SKM-1 (cell line): ENCODE data around the gene SLC39A5.
A peak's percentile ranks its signal among the peaks of the same experiment; 100 is the strongest.
"Not testable (repeated sequence)": the region's sequence is repeated elsewhere in the genome, so short reads cannot be mapped to it uniquely, and the experiment has no call there.

Experiments
- DNase-seq: peaks from one replicate; lab custom pipeline; 2025; ENCODE audit not compliant: unreplicated experiment; lab: John Stamatoyannopoulos, UW

SLC39A5 gene, protein sequence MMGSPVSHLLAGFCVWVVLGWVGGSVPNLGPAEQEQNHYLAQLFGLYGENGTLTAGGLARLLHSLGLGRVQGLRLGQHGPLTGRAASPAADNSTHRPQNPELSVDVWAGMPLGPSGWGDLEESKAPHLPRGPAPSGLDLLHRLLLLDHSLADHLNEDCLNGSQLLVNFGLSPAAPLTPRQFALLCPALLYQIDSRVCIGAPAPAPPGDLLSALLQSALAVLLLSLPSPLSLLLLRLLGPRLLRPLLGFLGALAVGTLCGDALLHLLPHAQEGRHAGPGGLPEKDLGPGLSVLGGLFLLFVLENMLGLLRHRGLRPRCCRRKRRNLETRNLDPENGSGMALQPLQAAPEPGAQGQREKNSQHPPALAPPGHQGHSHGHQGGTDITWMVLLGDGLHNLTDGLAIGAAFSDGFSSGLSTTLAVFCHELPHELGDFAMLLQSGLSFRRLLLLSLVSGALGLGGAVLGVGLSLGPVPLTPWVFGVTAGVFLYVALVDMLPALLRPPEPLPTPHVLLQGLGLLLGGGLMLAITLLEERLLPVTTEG

DNA sequence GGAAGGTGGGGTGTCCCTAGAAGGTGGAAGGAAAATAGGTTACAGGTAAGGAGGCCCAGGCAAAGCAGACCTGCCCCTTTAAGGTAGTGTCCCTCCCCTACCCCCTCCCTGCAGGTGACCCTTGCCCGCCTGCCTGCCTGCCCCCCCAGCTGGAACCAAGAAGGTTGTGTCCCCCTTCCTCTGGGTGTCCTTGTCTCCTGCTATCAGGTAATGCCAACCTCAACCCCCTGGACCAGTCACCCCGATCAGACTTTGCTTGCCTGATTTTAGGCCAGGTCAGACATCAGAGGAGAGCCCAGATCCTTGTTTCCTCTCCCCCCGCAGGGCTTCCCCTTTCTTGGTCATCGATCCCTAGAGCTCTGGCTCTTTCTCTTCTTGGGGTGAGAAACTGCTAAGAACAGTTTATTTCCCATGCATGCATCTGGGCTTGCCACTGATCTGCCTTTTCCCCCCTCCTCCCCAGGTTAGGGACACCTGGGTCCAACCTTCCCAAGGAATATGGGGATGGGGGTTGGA, at the start of gene SLC39A5:
Gene SLC39A5 (plus strand): TSS at position 136 of the 516 bp plus-strand sequence. CDS start 1,224 bp downstream, outside the sequence.
- no peak for DNase-seq

DNA sequence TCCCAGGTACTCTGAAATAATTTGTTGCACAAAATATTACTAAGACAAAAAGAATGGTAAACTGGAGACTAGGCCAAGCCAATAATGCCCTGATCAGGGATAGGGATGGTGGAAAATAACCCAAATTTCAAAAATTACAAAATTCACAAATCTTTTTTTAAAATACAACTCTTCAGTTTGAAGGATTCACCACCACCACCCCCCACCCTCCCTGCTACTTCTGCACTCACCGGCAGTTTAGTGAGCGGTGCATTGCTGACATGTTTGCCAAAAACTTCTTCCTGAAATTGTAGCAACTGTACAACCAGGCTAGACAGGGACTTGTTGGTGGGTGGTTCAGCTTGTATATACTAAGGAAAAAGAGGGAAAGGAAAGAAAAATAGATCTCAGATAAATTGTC, 42.9 kb upstream of the SLC39A5 start:
- DNase-seq = no peak

DNA sequence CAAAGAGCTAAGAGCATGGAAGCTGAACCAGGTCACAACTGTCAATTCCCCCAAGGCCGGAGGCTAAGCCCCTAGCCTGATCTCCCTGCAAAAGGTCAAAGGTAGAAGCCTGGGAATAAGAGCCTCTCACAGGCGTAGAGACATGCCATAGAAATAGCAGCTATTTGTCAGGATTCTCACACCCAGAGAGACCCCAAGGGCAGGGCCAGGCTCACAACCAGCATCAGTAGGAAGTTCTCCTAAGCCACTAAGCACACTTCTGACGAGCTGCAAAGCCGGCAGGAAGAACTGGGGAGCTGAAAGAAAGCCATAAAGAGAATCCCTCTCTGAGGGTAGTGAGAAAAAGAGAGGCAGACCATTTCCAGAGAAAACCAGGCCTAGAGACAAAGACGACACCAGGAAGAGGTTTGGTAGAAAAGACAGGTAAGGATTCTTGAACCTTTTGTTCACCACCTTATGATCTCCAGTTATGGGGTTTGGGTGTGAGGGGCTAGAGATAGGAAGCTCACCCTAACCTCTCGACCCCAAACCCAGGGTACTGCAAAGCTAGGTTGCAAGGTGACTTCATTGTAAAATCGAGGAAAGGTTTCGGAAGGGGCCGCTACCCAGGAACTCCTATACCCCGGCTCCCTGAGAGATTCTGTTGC, 41.6 kb upstream of the SLC39A5 start:
- no peak for DNase-seq

DNA sequence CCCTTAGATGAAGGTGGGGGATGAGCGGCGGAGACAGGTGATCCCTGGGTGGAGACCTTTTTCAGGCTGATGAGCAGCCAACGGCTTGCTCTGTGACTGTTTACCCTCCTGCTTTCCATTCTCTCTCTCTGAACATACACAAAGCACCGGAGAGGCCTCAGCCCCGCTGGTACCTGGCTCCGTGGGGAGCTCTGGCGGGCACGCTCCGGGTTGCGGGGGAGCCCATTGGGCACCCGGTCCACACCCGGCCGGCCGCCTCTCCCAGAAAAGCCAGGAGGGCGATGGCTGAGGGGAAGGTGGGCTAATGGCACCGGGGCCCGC, 41.1 kb upstream of the SLC39A5 start:
- no peak for DNase-seq

DNA sequence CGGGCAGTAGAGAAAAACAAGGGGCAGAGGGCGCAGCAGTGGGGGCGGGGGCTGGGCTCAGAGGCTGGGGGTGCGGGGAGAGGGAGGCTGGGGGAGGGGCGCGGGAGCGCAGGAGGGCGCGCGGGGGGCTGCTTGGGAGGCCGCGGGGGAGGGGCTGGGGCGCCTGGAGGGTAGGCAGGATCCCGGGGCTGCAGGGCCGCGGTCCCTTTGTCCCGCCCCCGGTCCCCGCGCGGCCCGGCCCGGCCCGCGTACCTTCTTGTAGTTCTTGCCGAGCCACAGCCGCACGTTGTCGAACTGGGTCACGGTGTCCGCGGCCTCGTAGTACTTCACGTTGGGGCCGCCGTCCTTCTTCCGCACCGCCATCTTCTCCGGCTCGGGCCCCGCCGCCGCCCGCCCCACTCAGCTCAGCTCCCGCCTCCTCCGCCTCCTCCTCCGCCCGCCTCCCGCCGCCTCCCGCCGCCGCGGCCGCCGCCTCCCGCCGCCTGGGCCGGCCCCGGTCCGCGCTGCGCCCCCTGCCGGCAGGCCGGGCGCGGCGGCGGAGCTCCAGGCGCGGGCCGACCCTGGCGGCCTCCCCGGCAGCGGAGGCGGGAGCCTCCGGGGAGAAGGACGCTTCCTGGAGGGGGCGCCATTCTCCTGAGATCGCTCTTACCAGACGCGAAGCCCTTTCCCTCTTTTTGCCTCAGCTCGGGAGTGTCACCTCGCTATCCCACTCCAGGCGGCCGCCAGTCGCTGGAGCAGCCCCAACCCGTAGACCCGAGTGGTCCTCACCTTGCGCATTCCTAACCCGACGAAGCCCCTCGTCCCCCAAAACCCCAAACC, 40.5 kb upstream of the SLC39A5 start, which contains the start of gene SMARCC2:
Gene SMARCC2 (minus strand): TSS at position 385 of the 819 bp plus-strand sequence. CDS start 22 bp downstream, at position 363.
- DNase-seq = no peak

DNA sequence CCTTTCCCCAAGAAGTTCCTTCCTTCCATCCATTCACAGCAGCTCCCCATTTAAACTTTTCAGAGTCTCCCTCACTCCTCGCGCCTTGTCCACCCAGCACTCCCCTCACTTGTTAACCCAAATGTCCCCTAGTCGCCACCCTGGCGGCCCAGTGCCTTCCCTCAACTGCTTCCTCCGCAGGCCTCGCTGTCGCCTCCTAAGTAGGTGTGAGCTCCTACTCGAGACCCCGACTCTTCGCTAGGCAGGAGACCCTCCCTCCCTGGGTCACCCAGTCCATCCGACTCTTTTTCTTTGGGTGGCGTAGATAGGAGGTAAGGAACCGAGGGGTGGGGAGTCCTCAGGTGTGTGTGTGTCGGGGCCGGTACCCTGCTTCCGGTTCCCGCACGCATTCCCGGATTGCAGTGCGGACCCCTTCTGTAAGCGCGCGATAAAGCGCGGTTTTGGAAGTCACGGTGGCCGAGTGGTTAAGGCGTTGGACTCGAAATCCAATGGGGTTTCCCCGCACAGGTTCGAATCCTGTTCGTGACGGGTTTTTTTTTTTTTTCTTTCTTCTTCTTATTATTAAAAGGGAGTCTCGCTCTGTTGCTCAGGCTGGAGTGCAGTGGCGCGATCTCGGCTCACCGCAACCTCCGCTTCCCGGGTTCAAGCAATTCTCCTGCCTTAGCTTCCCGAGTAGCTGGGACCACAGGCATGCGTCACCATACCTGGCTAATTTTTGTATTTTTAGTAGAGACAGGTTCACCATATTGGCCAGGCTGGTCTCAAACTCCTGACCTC, 39.7 kb upstream of the SLC39A5 start:
- DNase-seq = peak; percentile 8

DNA sequence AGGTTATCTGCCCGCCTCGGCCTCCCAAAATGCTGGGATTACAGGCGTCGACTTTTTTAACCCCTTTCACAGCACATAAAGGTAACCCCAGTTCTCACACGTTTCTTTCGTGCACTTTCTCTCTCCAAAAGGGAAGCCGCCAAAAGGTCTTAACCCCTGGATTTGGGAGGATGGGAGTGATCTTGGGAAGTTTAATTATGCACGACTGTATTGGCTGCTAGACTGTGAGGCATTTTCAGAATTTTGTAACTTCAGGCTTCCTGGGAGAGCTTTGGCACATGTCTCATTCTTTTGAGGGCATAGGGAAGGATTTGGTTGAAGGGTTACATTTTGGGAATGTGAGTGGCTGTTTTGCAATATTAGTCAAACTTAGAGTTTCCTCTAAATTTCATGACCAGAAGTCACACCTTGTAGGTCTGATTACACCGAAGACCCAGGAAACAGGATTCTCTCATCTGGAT, 39.1 kb upstream of the SLC39A5 start:
- no peak for DNase-seq

DNA sequence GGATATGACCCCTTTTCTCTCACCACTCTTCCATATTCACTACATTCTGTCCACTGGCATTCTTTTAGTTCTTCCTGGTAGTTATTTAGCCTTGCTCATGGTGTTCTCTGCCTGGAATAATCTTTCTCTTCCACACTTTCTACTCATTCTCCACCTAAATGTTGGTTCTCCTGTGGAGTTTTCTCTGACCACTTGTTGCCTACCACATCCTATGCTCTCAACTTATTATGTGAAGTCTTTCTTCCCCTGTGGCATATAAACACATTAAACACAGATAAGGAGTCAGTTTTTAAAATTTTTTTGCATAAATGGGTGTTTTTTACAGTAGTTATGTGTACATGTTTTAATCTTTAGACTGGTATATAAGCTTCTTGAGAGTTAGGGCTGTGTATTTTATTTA, 37.3 kb upstream of the SLC39A5 start:
- DNase-seq = no peak

DNA sequence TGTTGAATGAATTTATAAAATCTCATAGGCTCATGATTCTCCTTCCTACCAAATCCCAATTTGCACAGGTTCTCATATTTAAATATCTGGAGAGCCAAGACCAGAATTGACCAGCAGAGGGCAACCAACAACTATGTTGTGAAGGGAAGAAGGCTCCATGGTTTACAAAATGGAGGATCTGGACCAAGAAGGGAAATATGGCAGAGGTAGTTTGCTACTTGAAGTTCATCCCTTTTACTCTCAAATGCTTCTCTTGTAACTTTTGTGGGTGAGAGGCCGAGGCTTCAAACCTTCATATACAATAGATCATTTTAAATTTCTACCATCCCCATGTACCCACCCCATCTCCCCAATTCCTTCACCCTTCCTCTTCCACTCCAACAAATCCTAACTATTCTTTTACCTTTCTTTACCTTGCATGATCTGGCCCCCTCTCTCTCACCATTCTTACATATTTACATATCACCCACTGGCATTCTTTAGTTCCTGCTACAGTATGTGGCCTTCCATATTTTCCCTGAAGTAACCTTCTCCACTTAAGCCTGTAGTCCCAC, 36.7 kb upstream of the SLC39A5 start:
- peak; percentile 21 for DNase-seq

DNA sequence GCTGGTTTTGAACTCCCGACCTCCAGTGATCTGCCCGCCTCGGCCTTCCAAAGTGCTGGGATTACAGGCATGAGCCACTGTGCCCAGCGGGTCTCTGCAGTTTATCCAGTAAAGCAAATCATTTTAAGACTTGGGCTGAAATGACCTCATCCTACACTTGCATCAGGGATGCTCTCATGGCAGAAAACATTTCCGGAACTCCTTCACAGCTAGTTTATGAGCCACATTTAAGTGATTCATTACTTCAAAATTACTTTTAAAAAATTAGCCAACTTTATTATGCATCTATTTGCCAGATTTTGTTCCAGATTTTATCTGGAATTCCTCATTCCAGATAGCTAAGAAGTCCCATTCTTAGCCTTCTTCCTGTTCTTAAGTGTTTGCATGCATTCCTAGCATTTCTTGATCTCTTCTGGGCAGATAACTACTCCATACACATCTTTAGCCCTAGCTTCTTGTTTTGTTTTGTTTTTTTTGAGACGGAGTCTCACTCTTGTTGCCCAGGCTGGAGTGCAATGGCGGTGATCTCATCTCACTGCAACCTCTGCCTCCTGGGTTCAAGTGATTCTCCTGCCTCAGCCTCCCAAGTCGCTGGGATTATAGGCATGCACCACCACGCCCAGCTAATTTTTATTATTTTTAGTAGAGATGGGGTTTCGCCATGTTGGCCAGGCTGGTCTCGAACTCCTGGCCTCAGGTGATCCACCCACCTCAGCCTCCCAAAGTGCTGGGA, 32.9 kb upstream of the SLC39A5 start:
- DNase-seq = not testable (repeated sequence)

DNA sequence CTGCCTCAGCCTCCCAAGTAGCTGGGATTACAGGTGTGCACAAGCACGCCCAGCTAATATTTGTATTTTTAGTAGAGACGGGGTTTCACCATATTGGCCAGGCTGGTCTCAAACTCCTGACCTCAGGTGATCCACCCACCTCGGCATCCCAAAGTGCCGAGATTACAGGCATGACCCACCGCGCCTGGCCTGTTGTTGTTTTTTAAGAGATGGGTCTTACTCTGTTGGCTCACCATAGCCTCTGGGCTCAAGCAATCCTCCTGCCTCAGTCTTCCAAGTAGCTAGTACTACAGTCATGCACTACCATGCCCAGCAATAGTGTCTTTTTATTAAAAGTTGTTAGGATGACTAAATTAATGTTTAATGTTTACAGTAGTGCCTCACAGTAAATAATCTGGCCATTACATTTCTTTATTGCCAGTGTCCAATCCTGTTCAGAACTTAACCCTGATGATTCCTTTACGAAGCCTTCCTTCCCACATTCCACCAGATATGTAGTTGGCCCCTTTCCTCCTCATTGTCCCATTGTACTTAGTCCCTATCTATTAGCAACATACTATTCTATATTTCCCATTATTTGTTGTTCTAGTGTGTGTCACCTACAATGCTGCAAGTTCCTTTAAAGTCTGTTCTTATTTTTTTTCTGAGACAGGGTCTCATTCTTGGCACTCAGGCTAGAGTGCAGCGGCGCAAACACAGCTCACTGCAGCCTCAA, 31.8 kb upstream of the SLC39A5 start:
- no peak for DNase-seq

DNA sequence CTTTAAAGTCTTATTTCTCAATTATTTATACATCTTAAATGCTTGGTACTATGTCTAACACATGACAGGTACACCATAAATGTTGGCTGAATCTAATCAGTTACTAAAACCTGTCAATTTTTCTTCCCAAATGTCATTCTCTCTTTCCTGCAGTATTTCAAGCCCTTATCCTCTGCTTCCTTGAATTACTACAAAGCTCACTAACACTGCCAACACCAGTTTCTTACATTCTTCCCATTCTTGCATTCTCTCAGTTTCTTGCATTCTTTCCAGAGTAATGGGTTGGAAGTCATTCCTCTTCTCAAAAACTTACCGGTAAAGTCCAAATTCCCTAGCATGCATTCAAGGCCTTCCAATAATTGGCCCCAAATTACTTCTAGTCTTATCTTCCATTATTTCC, 31.0 kb upstream of the SLC39A5 start:
- no peak for DNase-seq

DNA sequence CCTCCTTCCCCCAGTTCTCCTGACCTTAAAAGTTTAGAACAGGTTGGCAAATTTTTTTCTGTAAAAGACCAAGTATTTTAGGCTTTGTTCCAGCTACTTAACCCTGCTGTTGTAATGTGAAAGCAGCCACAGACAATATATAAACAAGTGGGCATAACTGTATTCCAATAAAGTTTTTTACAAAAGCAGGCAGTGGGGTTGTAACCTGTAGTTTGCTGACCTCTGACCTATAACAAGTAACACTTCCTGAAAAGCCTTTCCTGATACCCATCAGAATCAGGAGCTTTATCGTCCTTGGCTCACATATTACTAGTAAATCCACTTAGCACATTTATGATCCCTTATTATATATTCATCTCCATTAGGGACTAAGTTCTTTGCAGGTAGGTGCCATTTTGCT, 27.5 kb upstream of the SLC39A5 start:
- DNase-seq = no peak

DNA sequence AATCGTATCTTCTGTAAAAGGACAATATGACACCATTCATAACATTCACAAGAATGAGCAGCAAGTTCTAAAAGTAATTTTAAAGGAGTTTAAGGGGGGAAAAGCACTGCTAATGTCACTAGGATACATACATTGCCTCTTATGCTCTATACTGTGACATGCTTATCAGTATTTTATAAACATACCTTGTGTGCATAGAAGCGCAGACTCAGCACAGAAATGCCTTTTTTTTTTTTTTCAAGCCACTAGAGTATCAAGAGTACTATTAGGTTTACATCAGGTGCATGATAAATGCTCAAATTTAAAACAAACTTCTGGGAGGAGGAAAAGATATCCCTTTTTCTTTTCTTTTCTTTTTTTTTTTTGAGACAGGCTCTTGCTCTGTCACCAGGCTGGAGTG, 27.0 kb upstream of the SLC39A5 start:
- DNase-seq = no peak

DNA sequence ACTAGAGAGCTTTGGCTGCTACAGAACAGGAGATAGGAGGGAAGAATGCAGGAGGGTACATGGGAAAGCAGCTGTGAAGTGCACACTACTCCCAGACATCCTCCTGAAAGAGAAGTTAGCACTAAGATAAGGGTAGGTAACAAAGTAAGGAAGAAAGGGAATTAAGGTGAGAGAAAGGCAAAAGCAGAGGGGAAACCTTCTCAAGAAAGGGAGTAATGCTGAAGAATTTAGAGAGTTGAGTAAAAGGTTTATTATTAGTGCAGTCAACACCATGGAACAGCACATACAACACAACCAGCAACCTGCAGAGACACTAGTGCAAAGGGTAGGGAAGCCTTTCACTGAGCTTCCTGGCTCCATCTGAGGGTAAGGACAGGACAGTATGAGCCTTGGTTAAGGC, 25.6 kb upstream of the SLC39A5 start:
- no peak for DNase-seq

DNA sequence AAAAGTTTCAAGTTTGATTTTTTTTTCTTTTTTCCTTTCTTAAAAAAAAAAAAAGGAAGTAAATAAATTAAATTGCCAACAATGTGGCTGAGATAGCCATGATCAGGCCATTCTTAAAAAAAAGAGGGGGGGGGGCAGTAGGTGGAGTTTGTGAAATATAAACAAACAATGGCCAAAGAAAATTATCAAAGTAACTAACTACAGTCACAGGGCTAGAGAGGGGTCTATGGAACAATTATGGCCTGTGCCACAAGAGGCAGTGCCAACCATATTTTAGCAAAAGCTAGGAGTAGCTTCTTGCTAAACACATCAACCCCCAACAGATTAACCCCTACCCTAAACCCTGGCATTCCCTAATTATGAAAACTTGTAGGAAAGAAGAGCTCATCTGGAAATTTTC, 24.4 kb upstream of the SLC39A5 start:
- no peak for DNase-seq

DNA sequence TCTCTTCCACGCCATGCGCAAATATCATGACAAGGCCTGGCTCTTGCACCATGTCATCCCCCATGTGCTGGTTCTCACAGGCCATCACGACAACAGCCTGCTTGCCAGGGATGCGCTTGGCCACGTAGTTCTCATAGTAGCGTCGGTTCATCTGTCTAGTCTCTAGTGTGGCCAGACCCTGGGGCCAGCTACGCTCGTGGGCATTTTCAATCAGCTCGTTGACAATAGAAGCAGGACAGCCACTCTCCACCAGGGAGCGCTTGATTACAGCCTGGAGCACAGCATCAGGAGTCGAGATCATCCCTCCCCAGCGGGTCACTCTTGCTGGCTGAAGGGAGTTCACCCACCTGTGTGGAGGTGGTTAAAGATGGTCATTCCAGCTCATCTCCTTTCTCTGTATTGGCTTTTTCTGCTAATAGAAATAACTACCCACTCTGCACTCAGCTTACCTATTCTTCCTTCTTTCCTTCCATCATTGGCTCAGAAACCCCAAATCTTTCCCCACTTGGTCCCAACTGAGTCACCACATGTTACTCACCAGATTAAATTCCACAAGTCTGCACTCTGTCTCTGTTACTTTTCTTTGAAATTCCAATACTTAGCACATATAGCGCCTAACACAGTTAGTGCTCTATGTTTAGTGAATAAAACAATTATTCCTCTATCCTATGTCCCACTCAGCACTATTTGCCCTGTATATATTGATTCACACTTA, 23.2 kb upstream of the SLC39A5 start:
- DNase-seq = no peak

DNA sequence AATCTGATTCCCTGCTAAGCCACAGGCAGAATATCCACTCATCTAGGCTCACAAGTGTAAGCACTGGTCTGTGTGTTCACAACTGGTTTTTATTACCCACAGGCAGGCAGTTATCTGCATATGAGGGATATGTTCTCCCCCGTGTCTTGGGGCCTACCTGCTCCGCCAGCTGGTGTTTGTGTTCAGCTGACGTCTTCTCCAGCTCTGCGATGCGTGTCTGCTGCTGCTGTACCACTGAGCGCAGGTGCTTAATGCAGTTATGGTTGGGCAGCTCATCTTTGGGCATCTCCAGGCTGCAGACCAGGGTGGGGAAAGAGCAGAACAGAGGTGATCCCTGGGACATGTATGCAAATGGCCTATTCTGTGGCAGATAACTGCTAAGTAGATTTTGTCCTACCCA, 21.8 kb upstream of the SLC39A5 start:
- no peak for DNase-seq
